GM19193 (cell line): Measurements from ENCODE around the gene PRR30.

ENCODE experiments used
- POLR2A ChIP-seq: IDR thresholded peaks from 4 replicates; pipeline ENCODE4 v1.6.1; 2011; ENCODE audit not compliant: insufficient read depth, insufficient read length; ENCODE audit errors: extremely low read depth

Gene PRR30

DNA sequence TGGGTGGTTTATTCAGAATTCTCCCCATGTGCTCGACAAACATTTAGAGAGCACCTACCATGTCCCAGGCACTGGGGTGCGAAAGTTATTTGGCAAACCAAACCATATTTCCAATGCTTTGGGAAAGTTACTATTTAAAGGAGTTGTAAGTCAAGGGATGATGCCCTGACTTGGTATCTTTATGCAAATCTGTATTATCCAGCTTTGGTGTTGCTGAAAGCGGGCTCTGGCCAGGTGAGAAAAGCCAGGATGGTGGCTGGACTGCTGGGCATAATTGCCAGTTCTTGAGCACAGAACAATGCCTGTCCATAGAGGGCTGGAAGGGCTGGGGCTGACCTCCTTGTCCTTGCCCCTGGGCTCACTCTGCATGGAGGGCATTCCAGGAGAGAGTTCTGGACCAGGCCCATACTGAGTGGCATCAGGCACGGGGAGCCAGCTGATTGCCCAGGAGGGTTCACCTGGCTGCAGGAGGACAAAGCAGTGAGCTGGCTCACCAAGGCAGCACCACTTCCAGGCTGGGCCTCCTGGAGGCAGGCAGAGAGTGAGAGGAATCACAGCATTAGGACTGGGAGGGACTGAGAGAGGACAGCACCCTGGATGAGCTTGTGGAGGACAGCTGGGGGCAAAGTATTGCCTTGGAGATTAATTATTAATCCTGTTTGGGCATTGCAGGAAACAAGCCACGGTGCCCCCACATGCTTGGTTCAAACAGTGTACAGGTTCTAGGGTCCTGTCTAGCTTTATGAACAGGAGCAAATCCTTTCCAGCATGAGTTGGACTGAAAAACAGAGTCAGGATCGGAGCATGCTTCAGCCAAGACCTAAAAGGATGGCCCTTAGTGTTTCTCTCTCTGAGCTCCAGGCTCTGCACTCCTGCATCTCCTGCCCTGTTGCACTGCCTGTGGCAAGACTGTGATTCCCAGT is 45.5 kb downstream of the PRR30 start:
- no peak for TF ChIP-seq POLR2A

DNA sequence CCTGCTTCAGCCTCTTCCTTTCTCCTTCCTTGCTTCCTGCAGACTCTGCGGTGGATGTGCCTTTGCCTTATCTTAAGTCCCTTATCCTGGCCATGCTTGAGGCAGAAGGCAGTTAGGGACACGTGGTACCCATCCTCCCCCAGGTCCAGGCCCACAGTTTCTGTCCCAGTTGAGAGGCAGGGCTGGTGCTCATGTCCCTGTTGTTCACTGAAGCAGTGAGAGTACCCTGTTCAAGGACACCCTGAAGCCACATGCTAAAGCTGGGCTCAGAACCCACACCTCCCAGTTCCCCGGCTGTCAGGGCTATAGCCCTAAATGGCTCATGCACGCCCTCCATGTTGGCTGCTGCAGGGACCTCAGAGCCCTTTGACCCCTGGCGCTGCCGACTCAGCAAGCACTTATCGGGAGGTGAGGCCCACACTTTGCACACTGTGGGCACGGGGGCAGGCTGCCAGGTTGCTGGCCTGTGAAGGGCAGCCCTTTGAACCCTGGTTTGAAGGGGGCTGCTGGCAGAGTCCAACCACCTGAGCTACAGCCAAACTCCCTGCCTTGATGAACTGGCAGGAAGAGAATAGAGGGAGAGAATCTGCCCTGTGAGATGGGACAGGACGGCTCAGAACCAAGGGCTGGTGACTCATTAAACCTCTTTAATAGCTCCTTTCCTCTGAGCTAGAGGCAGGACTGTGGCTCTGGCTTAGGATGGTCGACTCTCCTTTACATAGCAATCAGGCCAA is 46.3 kb downstream of the PRR30 start:
- no peak for TF ChIP-seq POLR2A

GRCh38 chr2:27091746-27092695 is 47.2 kb downstream of the PRR30 start:
- no peak for TF ChIP-seq POLR2A

DNA sequence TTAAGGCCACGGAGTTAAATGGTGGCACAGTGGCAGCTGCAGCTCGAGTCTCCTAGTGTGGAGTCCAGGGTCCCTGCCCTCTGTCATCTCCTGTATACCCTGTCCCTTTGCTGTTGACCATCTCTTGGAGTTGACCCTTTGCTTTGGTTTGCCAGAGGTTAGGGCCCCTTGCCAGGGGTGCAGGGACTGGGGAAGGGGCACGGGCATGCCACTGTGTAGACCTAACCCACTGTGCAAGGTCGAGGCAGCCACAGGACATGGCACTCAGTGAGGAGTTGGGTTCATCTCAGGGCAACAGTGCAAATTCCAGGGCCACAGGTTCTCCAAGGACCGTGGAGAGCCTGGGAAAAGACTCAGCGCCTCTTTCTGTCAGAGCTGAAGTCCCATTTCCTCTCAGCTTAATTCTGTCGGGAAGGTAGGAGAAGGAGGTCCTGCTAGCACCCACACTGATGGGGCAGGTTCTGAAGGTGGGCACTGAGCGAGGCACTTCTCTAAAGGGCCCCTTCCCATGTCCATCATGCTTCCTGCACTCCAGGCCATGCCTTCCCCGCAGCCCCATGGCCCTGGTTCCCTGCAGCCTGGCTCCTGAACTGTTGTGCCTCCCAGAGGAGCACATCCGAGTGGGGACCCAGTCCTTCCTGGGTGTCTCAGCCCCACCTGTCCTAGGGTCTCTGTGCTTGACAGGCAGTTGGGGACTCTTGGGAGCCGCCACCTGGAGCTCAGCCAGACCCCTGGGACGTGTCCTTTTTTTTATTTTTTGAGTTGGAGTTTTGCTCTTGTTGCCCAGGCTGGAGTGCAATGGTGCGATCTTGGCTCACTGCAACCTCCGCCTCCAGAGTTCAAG is 49.9 kb downstream of the PRR30 start:
- TF ChIP-seq POLR2A: no peak

GRCh38 chr2:27088634-27089033 is 50.6 kb downstream of the PRR30 start:
- no peak for TF ChIP-seq POLR2A

DNA sequence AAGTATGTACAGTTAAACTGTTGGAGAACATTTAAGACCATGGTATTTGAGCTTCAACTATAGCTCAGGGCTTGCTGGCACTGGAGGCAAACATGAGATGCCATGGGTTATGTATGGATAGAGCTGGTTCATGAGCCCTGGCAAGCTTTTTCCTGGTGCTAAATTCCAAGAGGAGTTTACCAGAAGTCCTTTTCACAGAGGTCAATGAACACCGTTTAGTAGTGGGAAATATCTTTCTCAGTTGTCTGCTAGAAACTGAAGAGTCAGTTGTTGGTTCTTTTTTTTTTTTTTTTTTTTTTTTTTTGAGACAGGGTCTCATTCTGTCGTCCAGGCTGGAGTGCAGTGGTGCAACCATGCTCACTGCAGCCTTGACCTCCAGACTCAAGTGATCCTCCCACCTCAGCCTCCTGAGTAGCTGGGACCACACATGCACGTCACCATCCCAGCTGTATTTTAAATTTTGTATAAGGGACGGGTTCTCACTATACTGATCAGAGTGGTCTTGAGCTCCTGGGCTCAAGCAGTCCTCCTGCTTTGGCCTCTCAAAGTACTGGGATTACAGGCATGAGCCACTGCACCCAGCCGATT is 51.3 kb downstream of the PRR30 start:
- no peak for TF ChIP-seq POLR2A
